Hepatocyte (in vitro differentiated cells): Measurements from ENCODE around the gene C11orf91. TPM values are rescaled to one million over a fixed set of nuclear protein-coding genes. Genes with fewer than 3 reads are reported as not detected.

Experiments used
- DNase-seq: peaks from one replicate; pipeline ENCODE4 v3.0.0-alpha.2; 2016; ENCODE audit warnings: low spot score
- H2AFZ ChIP-seq: fragments of 200-600 bp; sonication (generic); 2 replicates; pipeline ENCODE4 v1.6.0; 2016; ENCODE audit warnings: antibody characterized with exemption, mild to moderate bottlenecking
- H3K27ac ChIP-seq: fragments of 200-600 bp; sonication (generic); 2 replicates; pipeline ENCODE4 v1.5.1; 2016; ENCODE audit warnings: mild to moderate bottlenecking
- H3K27me3 ChIP-seq: fragments of 200-600 bp; sonication (generic); 2 replicates; pipeline ENCODE4 v1.6.1; 2016
- H3K36me3 ChIP-seq: fragments of 200-600 bp; sonication (generic); replicated peaks from 2 replicates; pipeline ENCODE4 v1.5.1; 2016; ENCODE audit warnings: low read depth; ENCODE audit not compliant: insufficient read depth
- H3K4me1 ChIP-seq: fragments of 200-600 bp; sonication (generic); 2 replicates; pipeline ENCODE4 v1.5.1; 2016; ENCODE audit warnings: mild to moderate bottlenecking, moderate library complexity; ENCODE audit not compliant: insufficient read depth
- H3K4me2 ChIP-seq: fragments of 200-600 bp; sonication (generic); 2 replicates; pipeline ENCODE4 v1.6.0; 2016
- H3K4me3 ChIP-seq: fragments of 200-600 bp; sonication (generic); 2 replicates; pipeline ENCODE4 v1.5.1; 2016; ENCODE audit warnings: mild to moderate bottlenecking
- H3K79me2 ChIP-seq: fragments of 200-600 bp; sonication (generic); 2 replicates; pipeline ENCODE4 v1.6.0; 2017; ENCODE audit warnings: mild to moderate bottlenecking
- H3K9me2 ChIP-seq: fragments of 200-600 bp; sonication (generic); replicated peaks from 2 replicates; pipeline ENCODE4 v1.6.0; 2017; ENCODE audit warnings: mild to moderate bottlenecking; ENCODE audit not compliant: insufficient read depth
- H3K9me3 ChIP-seq: fragments of 200-600 bp; sonication (generic); 2 replicates; pipeline ENCODE4 v1.5.1; 2016; ENCODE audit warnings: low read depth, mild to moderate bottlenecking
- H4K20me1 ChIP-seq: fragments of 200-600 bp; sonication (generic); 2 replicates; pipeline ENCODE4 v1.6.0; 2016; ENCODE audit warnings: mild to moderate bottlenecking; ENCODE audit not compliant: insufficient read depth, poor library complexity, severe bottlenecking
- EZH2 ChIP-seq: fragments of 200-600 bp; sonication (generic); IDR thresholded peaks from 2 replicates; pipeline ENCODE4 v1.6.1; 2016; ENCODE audit warnings: antibody characterized with exemption, mild to moderate bottlenecking, borderline replicate concordance
- EZH2phosphoT487 ChIP-seq: fragments of 200-600 bp; sonication (generic); IDR thresholded peaks from one replicate; pipeline ENCODE4 v1.6.1; 2018; ENCODE audit warnings: antibody characterized with exemption, mild to moderate bottlenecking, low read depth, moderate library complexity; ENCODE audit not compliant: unreplicated experiment, severe bottlenecking
- WGBS: methylation state at CpG from one replicate; pipeline ENCODE4 v1.1.6; 2016; ENCODE audit warnings: low lambda C conversion rate; ENCODE audit errors: missing lambda C conversion rate; 5-methylcytosine and 5-hydroxymethylcytosine counted together
- polyA plus RNA-seq: library from polyadenylated mRNA; unstranded; fragments of >200 nt; fragmentation: Nextera tagmentation; extraction: Ambion mirVana; gene quantifications from 2 replicates; pipeline ENCODE4 v1.2.1, GENCODE V29; 2016
- total RNA-seq: library from RNA; depleted of rRNA; stranded (reverse); fragments of >200 nt; gene quantifications from 2 replicates; pipeline ENCODE4 v1.2.3, GENCODE V29; 2014
- TF ChIP-seq, protein P1 (sequence below): fragments of 200-600 bp; sonication (generic); IDR thresholded peaks from 2 replicates; pipeline ENCODE4 v1.5.1; 2016; ENCODE audit warnings: antibody characterized with exemption, mild to moderate bottlenecking; ENCODE audit not compliant: poor library complexity

The C11orf91 gene, protein sequence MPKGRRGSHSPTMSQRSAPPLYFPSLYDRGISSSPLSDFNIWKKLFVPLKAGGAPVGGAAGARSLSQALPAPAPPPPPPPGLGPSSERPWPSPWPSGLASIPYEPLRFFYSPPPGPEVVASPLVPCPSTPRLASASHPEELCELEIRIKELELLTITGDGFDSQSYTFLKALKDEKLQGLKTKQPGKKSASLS
- total RNA-seq (not detected in 2 replicates), polyA plus RNA-seq (not detected in 2 replicates)

DNA sequence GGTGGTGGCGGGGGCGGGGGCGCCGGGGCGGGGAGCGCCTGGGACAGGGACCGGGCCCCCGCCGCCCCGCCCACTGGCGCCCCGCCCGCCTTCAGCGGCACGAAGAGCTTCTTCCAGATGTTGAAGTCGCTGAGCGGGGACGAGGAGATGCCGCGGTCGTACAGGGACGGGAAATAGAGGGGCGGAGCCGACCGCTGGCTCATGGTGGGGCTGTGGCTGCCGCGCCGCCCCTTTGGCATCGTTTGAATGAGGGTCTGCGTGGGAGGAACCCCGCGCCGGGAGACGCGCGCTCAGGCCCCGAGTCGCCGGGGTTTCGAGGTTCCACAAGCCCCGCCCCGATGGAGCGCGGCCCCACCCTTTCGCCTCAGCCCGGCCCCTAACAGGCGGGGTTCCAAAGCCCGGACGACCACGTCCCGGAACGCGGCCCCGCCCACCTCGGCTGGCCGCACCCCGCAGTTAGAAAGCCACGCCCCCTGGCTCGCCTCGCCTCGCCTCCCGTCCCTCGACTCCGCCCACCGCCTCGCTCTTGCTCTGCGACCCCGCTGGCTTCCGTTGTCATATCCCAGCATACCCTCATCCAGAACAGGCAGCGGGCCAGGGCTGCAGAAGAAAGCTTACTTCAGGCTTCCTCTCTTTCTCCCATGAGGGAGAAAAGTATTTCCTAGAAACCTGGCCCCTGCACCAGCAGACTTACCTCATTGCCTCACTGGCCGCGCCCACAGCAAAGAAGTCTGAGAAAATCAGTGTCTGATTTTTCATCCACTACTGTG lies at the start of gene C11orf91:
Gene C11orf91 (minus strand): TSS at position 325 of the 770 bp plus-strand sequence. CDS start 86 bp downstream, at position 239.
- DNase-seq: peak; percentile 100
- H3K4me2 ChIP-seq: peak within 1 kb of the TSS; percentile 75
- no peaks in the 10 kb centered on the region for H4K20me1 ChIP-seq
- H3K79me2 ChIP-seq: no peaks in the 10 kb centered on the region
- TF ChIP-seq EZH2phosphoT487 (no peak), EZH2 (no peak)
- TF ChIP-seq, protein P1, sequence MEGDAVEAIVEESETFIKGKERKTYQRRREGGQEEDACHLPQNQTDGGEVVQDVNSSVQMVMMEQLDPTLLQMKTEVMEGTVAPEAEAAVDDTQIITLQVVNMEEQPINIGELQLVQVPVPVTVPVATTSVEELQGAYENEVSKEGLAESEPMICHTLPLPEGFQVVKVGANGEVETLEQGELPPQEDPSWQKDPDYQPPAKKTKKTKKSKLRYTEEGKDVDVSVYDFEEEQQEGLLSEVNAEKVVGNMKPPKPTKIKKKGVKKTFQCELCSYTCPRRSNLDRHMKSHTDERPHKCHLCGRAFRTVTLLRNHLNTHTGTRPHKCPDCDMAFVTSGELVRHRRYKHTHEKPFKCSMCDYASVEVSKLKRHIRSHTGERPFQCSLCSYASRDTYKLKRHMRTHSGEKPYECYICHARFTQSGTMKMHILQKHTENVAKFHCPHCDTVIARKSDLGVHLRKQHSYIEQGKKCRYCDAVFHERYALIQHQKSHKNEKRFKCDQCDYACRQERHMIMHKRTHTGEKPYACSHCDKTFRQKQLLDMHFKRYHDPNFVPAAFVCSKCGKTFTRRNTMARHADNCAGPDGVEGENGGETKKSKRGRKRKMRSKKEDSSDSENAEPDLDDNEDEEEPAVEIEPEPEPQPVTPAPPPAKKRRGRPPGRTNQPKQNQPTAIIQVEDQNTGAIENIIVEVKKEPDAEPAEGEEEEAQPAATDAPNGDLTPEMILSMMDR: no peak
- H3K36me3 ChIP-seq: no peaks in the 10 kb centered on the region
- peak within 1 kb of the TSS; percentile 90 for H3K27ac ChIP-seq
- H3K9me2 ChIP-seq: no peaks in the 10 kb centered on the region
- 2% methylated on average over 42 of the region's 72 CpGs for WGBS
- no peaks in the 10 kb centered on the region for H3K27me3 ChIP-seq
- H3K4me3 ChIP-seq: peak within 1 kb of the TSS; percentile 24
- peaks cover 38% of the 10 kb centered on the region for H3K4me1 ChIP-seq
- peak within 1 kb of the TSS; percentile 38 for H2AFZ ChIP-seq
- no peaks in the 10 kb centered on the region for H3K9me3 ChIP-seq

DNA sequence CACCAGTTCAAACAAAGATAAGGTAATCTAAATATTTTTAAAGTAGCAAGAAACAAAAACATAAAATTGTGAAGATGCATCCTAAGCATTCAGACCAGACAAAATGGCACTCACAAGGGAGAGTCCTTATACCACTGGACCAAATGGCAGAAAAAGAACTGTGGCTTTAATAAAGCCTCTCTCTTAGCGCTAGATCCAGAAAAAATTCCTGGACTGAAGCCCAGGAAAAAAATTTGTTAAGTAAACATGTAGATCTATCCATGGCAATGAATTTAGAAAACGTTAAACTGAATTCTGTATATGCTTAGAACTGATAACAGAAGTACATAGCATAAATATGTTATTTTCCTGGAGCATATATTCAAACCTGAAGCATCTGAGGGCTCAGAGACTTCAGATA lies 47.4 kb upstream of the C11orf91 start:
- Histone ChIP-seq H2AFZ (no peak overlapping the region), H3K9me2 (no peaks in the 10 kb centered on the region), H3K79me2 (peaks cover 2% of the 10 kb centered on the region), H4K20me1 (no peaks in the 10 kb centered on the region), H3K4me1 (peaks cover 4% of the 10 kb centered on the region), H3K9me3 (no peaks in the 10 kb centered on the region), H3K27ac (no peak overlapping the region), H3K36me3 (no peaks in the 10 kb centered on the region), H3K27me3 (no peaks in the 10 kb centered on the region), H3K4me3 (no peak overlapping the region), H3K4me2 (no peak overlapping the region)
- TF ChIP-seq EZH2 (no peak), EZH2phosphoT487 (no peak)
- TF ChIP-seq, protein P1: no peak
- 26% methylated on average over 2 of the region's 2 CpGs for WGBS
- DNase-seq: no peak

DNA sequence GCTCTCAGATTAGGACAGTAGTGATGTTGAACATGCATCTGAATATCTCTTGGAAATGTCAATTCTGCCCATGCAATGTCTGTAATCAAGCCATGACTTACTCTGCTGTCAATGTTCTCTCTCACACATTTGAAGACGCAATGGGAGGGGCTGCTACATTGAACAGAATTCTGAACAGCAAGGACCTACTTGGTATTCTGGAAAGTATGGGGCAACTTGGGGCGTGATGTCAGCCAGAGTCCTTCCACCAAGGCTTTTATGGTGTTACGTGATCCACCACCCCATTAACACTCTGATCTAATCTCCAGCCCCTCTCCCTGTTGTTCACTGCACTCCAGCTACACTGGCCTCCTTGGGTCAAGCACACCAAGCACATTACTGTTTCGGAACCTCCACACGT lies 42.7 kb upstream of the C11orf91 start:
- no peaks in the 10 kb centered on the region for H3K27me3 ChIP-seq
- no peak for TF ChIP-seq EZH2phosphoT487
- no peak for TF ChIP-seq EZH2
- TF ChIP-seq, protein P1: no peak
- no peaks in the 10 kb centered on the region for H3K36me3 ChIP-seq
- H3K9me3 ChIP-seq: no peaks in the 10 kb centered on the region
- no peak overlapping the region for H3K4me2 ChIP-seq
- no peaks in the 10 kb centered on the region for H3K9me2 ChIP-seq
- no peak for DNase-seq
- H3K27ac ChIP-seq: no peak overlapping the region
- H4K20me1 ChIP-seq: no peaks in the 10 kb centered on the region
- no peak overlapping the region for H3K4me3 ChIP-seq
- peaks cover 2% of the 10 kb centered on the region for H3K79me2 ChIP-seq
- H2AFZ ChIP-seq: no peak overlapping the region
- 89% methylated on average over 5 of the region's 5 CpGs for WGBS
- H3K4me1 ChIP-seq: peaks cover 4% of the 10 kb centered on the region
